CD4-positive, alpha-beta memory T cell (primary cell): ENCODE data around the gene SSH2. TPM values are rescaled to one million over a fixed set of nuclear protein-coding genes. Genes with fewer than 3 reads are reported as not detected.

Experiments
- CTCF ChIA-PET: fragments of 350-600 bp; sonication (Branson Sonifier 250); formaldehyde crosslinking; loops from one replicate; lab custom pipeline; 2021; ENCODE audit warnings: inconsistent platforms; ENCODE audit not compliant: partially characterized antibody; lab: Charles Lee
- POLR2A ChIA-PET: fragments of 350-600 bp; sonication (Branson Sonifier 250); formaldehyde crosslinking; loops from one replicate; lab custom pipeline; 2021; ENCODE audit not compliant: partially characterized antibody; lab: Charles Lee
- DNase-seq, 5 donors: peaks; one replicate each; pipeline versions ENCODE4 v3.0.0 to v3.0.0-alpha.2; 2020 to 2022; ENCODE audit warnings: mixed read lengths in 1 of 5
- H3K27ac ChIP-seq: one replicate; pipeline ENCODE4 v1.7.0; 2013; ENCODE audit warnings: low read depth, low read length
- H3K27me3 ChIP-seq: 2 replicates; pipeline ENCODE4 v1.7.0; 2013; ENCODE audit warnings: mild to moderate bottlenecking, low read length, moderate library complexity; ENCODE audit not compliant: insufficient read depth
- H3K36me3 ChIP-seq: 2 replicates; pipeline ENCODE4 v1.7.0; 2013; ENCODE audit warnings: mild to moderate bottlenecking, low read length, moderate library complexity; ENCODE audit not compliant: insufficient read depth
- H3K4me1 ChIP-seq: 2 replicates; pipeline ENCODE4 v1.7.0; 2013; ENCODE audit warnings: mild to moderate bottlenecking, low read length, moderate library complexity; ENCODE audit not compliant: insufficient read depth
- H3K4me3 ChIP-seq, 2 donors: one replicate each; pipeline ENCODE4 v1.7.0; 2013; ENCODE audit warnings: low read length in 2 of 2, mild to moderate bottlenecking in 1 of 2
- H3K9me3 ChIP-seq, 2 donors: one replicate each; pipeline ENCODE4 v1.7.0; 2013; ENCODE audit warnings: low read length in 2 of 2, control low read depth in 1 of 2; ENCODE audit not compliant: control insufficient read depth in 1 of 2
- H3K27ac Mint-ChIP-seq, 7 donors: one replicate each; pipeline ENCODE4 v1.8.0; 2020 to 2021; ENCODE audit warnings: mixed read lengths in 7 of 7, mild to moderate bottlenecking in 6 of 7, inconsistent platforms in 3 of 7, moderate library complexity in 3 of 7
- H3K27me3 Mint-ChIP-seq, 2 donors: one replicate each; pipeline ENCODE4 v1.8.0; 2020 to 2021; ENCODE audit warnings: mixed read lengths in 2 of 2
- H3K36me3 Mint-ChIP-seq, 2 donors: one replicate each; pipeline ENCODE4 v1.8.0; 2020 to 2021; ENCODE audit warnings: mixed read lengths in 2 of 2, inconsistent platforms in 1 of 2, mild to moderate bottlenecking in 1 of 2
- H3K4me1 Mint-ChIP-seq, 4 donors: one replicate each; pipeline ENCODE4 v1.8.0; 2020 to 2021; ENCODE audit warnings: mixed read lengths in 4 of 4, mild to moderate bottlenecking in 1 of 4
- H3K4me3 Mint-ChIP-seq, 8 donors: one replicate each; pipeline ENCODE4 v1.8.0; 2020 to 2021; ENCODE audit warnings: mixed read lengths in 8 of 8, mild to moderate bottlenecking in 7 of 8, moderate library complexity in 6 of 8, inconsistent platforms in 3 of 8
- H3K9me3 Mint-ChIP-seq, 8 donors: one replicate each; pipeline ENCODE4 v1.8.0; 2020 to 2021; ENCODE audit warnings: mixed read lengths in 8 of 8, mild to moderate bottlenecking in 5 of 8, inconsistent platforms in 3 of 8, moderate library complexity in 1 of 8
- intact Hi-C: fragments of 100-400 bp; cut with micrococcal nuclease; formaldehyde crosslinking; loops from one replicate; pipeline ENCODE4 v1.15.1; 2023
- polyA plus RNA-seq, 2 donors: library from polyadenylated mRNA; unstranded; fragments of 300-500 nt; fragmentation: Illumina TruSeq; gene quantifications; one replicate each; pipeline ENCODE4 v1.2.3, GENCODE V29; 2021
- total RNA-seq, 2 experiments: library from RNA; stranded (reverse); gene quantifications; one replicate each; pipeline ENCODE4 v1.2.3, GENCODE V29; 2021

SSH2 gene
- total and polyA plus RNA-seq, 4 experiments from 2014 or later, result 13.5 to 70.4 (median 54.2) TPM

DNA sequence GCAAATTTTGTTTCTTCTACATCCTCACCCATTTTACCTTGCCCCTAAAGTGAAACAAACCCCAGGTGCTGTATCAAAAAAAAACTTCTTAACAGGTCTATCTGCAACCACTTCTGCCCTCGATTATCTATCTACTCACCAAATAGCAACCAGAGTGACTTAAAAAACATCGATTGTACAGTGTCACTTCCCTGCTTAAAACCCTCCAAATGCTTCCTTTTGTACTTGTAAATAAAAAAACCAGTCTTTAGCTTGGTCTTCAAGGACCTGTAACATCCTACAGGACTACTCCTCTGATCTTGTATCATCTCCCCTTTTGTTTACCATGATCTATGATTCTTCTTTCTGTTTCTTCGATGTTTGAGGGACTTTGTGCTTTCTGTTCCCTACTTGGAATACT, 224.6 kb downstream of the SSH2 start:
- peak overlapping the region; percentile 58 to 87 (median 76) for H3K4me3 Mint-ChIP-seq
- H3K27me3 Mint-ChIP-seq, result no peaks in the 10 kb centered on the region
- Histone ChIP-seq H3K36me3 (peaks cover 11% of the 10 kb centered on the region), H3K27ac (peak overlapping the region; percentile 68), H3K4me3 (peak overlapping the region in 1 of 2 donors; percentile 16), H3K27me3 (no peaks in the 10 kb centered on the region), H3K4me1 (peaks cover 54% of the 10 kb centered on the region), H3K9me3 (no peaks in the 10 kb centered on the region)
- intact Hi-C loops, result no loop called here
- peak overlapping the region; percentile 91 to 100 (median 98) for H3K27ac Mint-ChIP-seq
- H3K4me1 Mint-ChIP-seq, result peaks cover 30 to 61% (median 41%) of the 10 kb centered on the region in 4 donors
- H3K36me3 Mint-ChIP-seq, result peaks cover 8 to 13% of the 10 kb centered on the region in 2 donors
- DNase-seq, result peak in 4 of 5 donors; percentile 26 to 39 (median 28)
- POLR2A ChIA-PET, result interaction anchor here (0.8 to 7.4 kb wide), 18 partner anchors 10 to 411 kb away, joined by 3 to 105 read pairs (median 8); partner anchors contain the start of genes ABHD15, ANKRD13B, NUFIP2 and TP53I13
- CTCF ChIA-PET, result interaction anchor here (0.9 to 3.7 kb wide), 13 partner anchors 18 to 226 kb away, joined by 3 to 28 read pairs (median 4); no protein-coding TSS in a partner anchor
- H3K9me3 Mint-ChIP-seq, result no peaks in the 10 kb centered on the region

DNA sequence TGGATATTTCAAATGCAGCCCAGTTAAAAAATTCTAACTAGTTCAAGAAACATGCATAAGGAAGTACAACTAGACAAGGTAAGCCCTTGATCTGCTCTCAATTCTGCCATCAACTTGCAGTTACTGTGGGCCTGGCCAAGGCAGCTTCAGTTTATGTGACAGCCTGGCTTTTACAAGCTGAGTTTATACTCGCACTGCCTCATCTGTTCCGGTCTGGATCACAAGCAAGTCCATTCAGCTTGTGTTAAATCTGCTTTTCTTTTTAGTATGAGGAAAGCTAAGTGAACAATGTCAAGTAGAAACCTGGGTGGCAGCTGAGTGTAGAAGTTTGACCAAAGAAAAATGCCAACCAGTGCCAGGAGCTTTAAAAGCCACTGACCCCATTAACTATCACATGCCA, 230.7 kb downstream of the SSH2 start:
- H3K4me3 Mint-ChIP-seq, result no peak overlapping the region
- H3K36me3 Mint-ChIP-seq, result peaks cover 40 to 57% of the 10 kb centered on the region in 2 donors
- intact Hi-C loops, result no loop called here

DNA sequence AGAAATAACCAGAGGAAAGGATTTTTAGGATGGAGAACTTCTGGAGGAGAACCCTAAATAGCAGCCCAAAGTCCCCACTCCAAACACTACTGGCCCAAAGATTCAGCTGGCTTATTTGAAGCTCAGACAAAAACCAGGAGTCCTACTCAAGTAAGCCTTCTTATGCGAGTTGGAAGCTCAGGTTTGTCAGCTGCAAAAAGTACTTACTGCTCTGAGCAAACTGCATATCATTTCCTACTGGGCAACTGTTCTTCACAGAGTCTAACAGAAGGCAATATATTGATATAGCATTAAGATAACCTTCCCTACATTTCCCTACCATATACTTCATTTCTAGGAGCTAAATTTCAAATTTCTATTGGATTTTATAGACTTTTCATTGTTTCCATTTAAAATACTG, 231.2 kb downstream of the SSH2 start:
- no peak overlapping the region for H3K4me3 ChIP-seq
- H3K4me1 Mint-ChIP-seq, result peaks cover 5 to 15% (median 11%) of the 10 kb centered on the region in 4 donors
- H3K27me3 ChIP-seq, result no peaks in the 10 kb centered on the region
- intact Hi-C loops, result no loop called here
- DNase-seq, result no peak
- CTCF ChIA-PET, result interaction anchor here (0.6 to 2.6 kb wide), 9 partner anchors 9 to 406 kb away, joined by 3 to 11 read pairs (median 4); no protein-coding TSS in a partner anchor
- H3K27ac Mint-ChIP-seq, result peak overlapping the region in 6 of 7 donors; percentile 18 to 80 (median 68)
- POLR2A ChIA-PET, result interaction anchor here (0.6 to 1.8 kb wide), 6 partner anchors 24 to 83 kb away, joined by 3 to 12 read pairs (median 4); no protein-coding TSS in a partner anchor
- peaks cover 22% of the 10 kb centered on the region for H3K36me3 ChIP-seq
- no peak overlapping the region for H3K27ac ChIP-seq
- peaks cover 3% of the 10 kb centered on the region for H3K4me1 ChIP-seq
- no peaks in the 10 kb centered on the region for H3K27me3 Mint-ChIP-seq
- H3K36me3 Mint-ChIP-seq, result peaks cover 44 to 59% of the 10 kb centered on the region in 2 donors
- H3K9me3 Mint-ChIP-seq, result no peaks in the 10 kb centered on the region
- H3K4me3 Mint-ChIP-seq, result no peak overlapping the region
- no peaks in the 10 kb centered on the region for H3K9me3 ChIP-seq

More for the DNA sequence above, 230.7 kb downstream of the SSH2 start:
- Histone ChIP-seq H3K27me3 (no peaks in the 10 kb centered on the region), H3K27ac (no peak overlapping the region), H3K4me3 (no peak overlapping the region), H3K36me3 (peaks cover 22% of the 10 kb centered on the region), H3K4me1 (peaks cover 7% of the 10 kb centered on the region), H3K9me3 (no peaks in the 10 kb centered on the region)
- H3K27me3 Mint-ChIP-seq, result no peaks in the 10 kb centered on the region
- H3K4me1 Mint-ChIP-seq, result peaks cover 9 to 19% (median 14%) of the 10 kb centered on the region in 4 donors
- DNase-seq, result no peak
- peak overlapping the region in 5 of 7 donors; percentile 47 to 80 (median 69) for H3K27ac Mint-ChIP-seq
- ChIA-PET POLR2A (interaction anchor here (1.0 to 1.8 kb wide), 6 partner anchors 12 to 84 kb away, joined by 3 to 12 read pairs (median 4); no protein-coding TSS in a partner anchor), CTCF (interaction anchor here (0.6 to 2.6 kb wide), 8 partner anchors 9 to 329 kb away, joined by 3 to 11 read pairs (median 4); no protein-coding TSS in a partner anchor)
- no peaks in the 10 kb centered on the region for H3K9me3 Mint-ChIP-seq

DNA sequence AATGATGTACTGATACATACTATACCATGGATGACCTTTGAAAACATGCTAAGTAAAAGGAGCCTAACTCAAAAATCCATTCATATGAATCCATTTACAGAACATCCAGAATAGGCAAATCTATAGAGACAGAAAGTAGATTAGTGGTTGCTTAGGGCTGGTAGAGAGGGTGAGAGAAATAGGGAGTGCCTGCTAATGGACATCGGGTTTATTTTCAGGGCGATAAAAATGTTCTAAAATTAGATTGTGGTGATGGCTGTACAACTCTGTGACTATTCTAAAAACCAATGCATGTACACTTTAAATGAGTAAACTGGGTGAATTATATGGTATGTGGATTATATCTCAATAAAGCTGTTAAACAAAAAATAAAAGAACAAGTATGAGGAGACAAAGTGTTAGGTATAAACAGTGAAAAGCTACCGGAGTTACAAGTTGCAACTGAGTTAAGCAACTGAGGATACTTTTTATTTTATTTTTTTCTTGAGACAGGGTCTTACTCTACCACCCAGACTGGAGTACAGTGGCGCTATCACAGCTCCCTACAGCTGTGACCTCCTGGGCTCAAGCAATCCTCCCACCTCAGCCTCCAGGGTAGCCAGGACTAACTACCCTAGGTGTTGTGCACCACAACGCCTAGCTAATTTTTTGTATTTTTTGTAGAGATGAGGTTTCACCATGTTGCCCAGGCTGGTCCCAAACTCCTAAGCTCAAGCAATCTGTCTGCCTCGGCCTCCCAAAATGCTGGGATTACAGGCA, 231.8 kb downstream of the SSH2 start:
- Histone ChIP-seq H3K9me3 (no peaks in the 10 kb centered on the region), H3K27ac (no peak overlapping the region), H3K27me3 (no peaks in the 10 kb centered on the region), H3K4me1 (no peaks in the 10 kb centered on the region), H3K36me3 (peaks cover 22% of the 10 kb centered on the region), H3K4me3 (no peak overlapping the region)
- intact Hi-C loops, result no loop called here
- no peaks in the 10 kb centered on the region for H3K9me3 Mint-ChIP-seq
- no peak for DNase-seq
- ChIA-PET POLR2A (interaction anchor here (0.6 to 1.8 kb wide), 5 partner anchors 24 to 81 kb away, joined by 3 to 12 read pairs (median 4); no protein-coding TSS in a partner anchor), CTCF (interaction anchor here (0.8 to 2.6 kb wide), 7 partner anchors 8 to 406 kb away, joined by 3 to 11 read pairs (median 4); no protein-coding TSS in a partner anchor)
- H3K36me3 Mint-ChIP-seq, result peaks cover 47 to 62% of the 10 kb centered on the region in 2 donors
- H3K27me3 Mint-ChIP-seq, result no peaks in the 10 kb centered on the region
- H3K4me1 Mint-ChIP-seq, result peaks cover 5 to 15% (median 12%) of the 10 kb centered on the region in 4 donors
- no peak overlapping the region for H3K4me3 Mint-ChIP-seq
- H3K27ac Mint-ChIP-seq, result peak overlapping the region in 4 of 7 donors; percentile 29 to 71 (median 50)

DNA sequence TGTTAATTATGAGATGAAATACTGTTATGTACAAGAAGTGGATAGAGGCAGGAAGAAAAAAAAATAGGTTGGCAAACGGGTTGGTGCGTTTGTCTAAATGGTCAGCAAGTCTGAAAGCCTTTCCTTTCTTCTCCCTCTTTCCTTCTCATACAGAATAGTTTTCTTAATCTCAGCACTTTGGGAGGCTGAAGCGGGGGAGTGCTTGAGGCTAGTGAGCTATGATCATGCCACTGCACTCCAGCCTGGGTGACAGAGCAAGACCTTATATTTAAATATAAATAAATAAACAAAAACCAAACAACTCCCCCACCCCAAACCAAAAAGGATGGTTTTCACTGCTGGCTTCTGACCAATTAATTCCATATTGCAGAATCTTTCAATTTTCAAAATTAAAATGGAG, 232.7 kb downstream of the SSH2 start:
- H3K27ac ChIP-seq, result no peak overlapping the region
- H3K27ac Mint-ChIP-seq, result peak overlapping the region in 3 of 7 donors; percentile 24 to 62 (median 42)
- peaks cover 0 to 13% (median 8%) of the 10 kb centered on the region in 4 donors for H3K4me1 Mint-ChIP-seq
- no peak overlapping the region for H3K4me3 Mint-ChIP-seq
- peaks cover 16% of the 10 kb centered on the region for H3K36me3 ChIP-seq
- no peaks in the 10 kb centered on the region for H3K4me1 ChIP-seq
- H3K27me3 Mint-ChIP-seq, result no peaks in the 10 kb centered on the region
- POLR2A ChIA-PET, result interaction anchor here (0.7 kb wide), 1 partner anchor 9 kb away, joined by 3 read pairs; no protein-coding TSS in a partner anchor
- no peaks in the 10 kb centered on the region for H3K9me3 ChIP-seq
- H3K36me3 Mint-ChIP-seq, result peaks cover 41 to 62% of the 10 kb centered on the region in 2 donors
- no peaks in the 10 kb centered on the region for H3K27me3 ChIP-seq
- CTCF ChIA-PET, result no interaction called here
- no peak overlapping the region for H3K4me3 ChIP-seq
- intact Hi-C loops, result no loop called here
- no peaks in the 10 kb centered on the region for H3K9me3 Mint-ChIP-seq
- no peak for DNase-seq

DNA sequence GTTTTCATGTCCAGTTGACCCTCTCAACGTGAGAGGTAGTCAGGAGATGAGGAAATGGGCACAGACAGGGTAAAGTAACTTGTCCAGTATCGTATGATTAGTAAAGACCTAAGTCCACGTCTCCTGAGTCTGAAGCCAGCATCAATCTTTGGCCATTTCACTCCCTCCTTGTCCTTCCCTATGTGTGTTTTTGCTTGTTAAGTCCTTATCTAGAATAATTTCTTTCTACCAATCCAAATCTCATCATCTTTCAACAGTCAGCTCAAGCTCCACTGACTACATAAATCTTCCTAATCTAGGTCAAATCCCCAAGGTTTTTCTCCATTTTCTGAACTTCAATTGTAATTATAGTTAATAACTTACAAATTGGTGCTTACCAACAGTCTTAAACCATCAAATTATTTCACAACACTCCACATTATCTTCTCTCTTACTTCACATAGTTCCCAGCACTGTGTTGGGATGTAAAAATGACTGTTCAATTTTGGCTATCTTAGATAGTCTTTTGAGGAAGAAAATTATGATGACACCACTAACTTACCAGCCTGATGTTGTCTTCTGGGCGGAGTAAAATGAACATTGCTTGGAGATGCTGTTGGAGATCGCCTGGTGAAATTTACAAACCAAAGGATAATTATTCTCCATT, 235.0 kb downstream of the SSH2 start:
- no peak overlapping the region for H3K4me3 Mint-ChIP-seq
- Histone ChIP-seq H3K9me3 (no peaks in the 10 kb centered on the region), H3K4me1 (peaks cover 7% of the 10 kb centered on the region), H3K4me3 (no peak overlapping the region), H3K27ac (no peak overlapping the region), H3K27me3 (no peaks in the 10 kb centered on the region), H3K36me3 (peaks cover 7% of the 10 kb centered on the region)
- no peak for DNase-seq
- no peaks in the 10 kb centered on the region for H3K27me3 Mint-ChIP-seq
- CTCF ChIA-PET, result no interaction called here
- POLR2A ChIA-PET, result no interaction called here
- H3K27ac Mint-ChIP-seq, result peak overlapping the region in 6 of 7 donors; percentile 5 to 78 (median 31)
- intact Hi-C loops, result no loop called here
- H3K9me3 Mint-ChIP-seq, result no peaks in the 10 kb centered on the region
- peaks cover 39 to 59% of the 10 kb centered on the region in 2 donors for H3K36me3 Mint-ChIP-seq
- H3K4me1 Mint-ChIP-seq, result peaks cover 11 to 15% (median 12%) of the 10 kb centered on the region in 4 donors
